ENCODE results near the gene RSPO4. TPM values are rescaled to one million over a fixed set of nuclear protein-coding genes. Genes with fewer than 3 reads are reported as not detected.

Gene RSPO4
- total and polyA plus RNA-seq, 2 of the 8 experiments (the other 6 are each of a cell fraction or from before 2014, with no cell fraction given), result 3.4 to 6.4 TPM

- Histone ChIP-seq H3K18ac (ENCODE audit: extremely low read depth, low read length) (no peak overlapping the region), H3K4ac (replicated peaks; ENCODE audit: insufficient read length, low read depth, low read length) (no peak overlapping the region), H2AK5ac (ENCODE audit: low read depth, low read length) (no peak overlapping the region), H3K4me3 (ENCODE audit: extremely low read depth in 1 of 4, insufficient read depth in 2 of 4, low read depth in 3 of 4, low read length in 4 of 4) (no peak overlapping the region), H3K23me2 (ENCODE audit: low read depth, low read length) (no peaks in the 10 kb centered on the region; the same call in 1 of the 2 replicates), H3K4me1 (replicated peaks in 1 of 4; ENCODE audit: control insufficient read depth in 3 of 4, insufficient read depth in 4 of 4, low read length in 3 of 4) (peaks cover 0 to 3% (median 1%) of the 10 kb centered on the region in 4 experiments; a peak in 2 of 7 replicates), H3K4me2 (ENCODE audit: insufficient read depth in 1 of 2, low read depth in 2 of 2, low read length in 2 of 2) (no peak overlapping the region), H3K9me3 (ENCODE audit: insufficient read depth in 2 of 2, low read depth in 1 of 2, low read length in 1 of 2) (no peaks in the 10 kb centered on the region), H3K14ac (ENCODE audit: insufficient read length) (no peak overlapping the region), H4K91ac (replicated peaks; ENCODE audit: insufficient read length, low read length) (no peak overlapping the region), H3K27ac (ENCODE audit: low read depth, low read length) (no peak overlapping the region), H3K79me1 (ENCODE audit: low read depth, low read length) (no peaks in the 10 kb centered on the region), H3K36me3 (ENCODE audit: control insufficient read depth in 2 of 4, insufficient read depth in 4 of 4, low read length in 3 of 4) (no peaks in the 10 kb centered on the region), H4K20me1 (replicated peaks in 1 of 2; ENCODE audit: control insufficient read depth in 1 of 2, insufficient read depth in 2 of 2, low read length in 2 of 2) (peaks cover 0 to 1% of the 10 kb centered on the region in 2 experiments), H2BK5ac (ENCODE audit: low read depth, low read length) (no peak overlapping the region), H4K5ac (ENCODE audit: insufficient read length, low read depth, low read length) (no peak overlapping the region), H2BK20ac (ENCODE audit: low read length) (no peak overlapping the region), H2BK15ac (ENCODE audit: low read length) (no peak overlapping the region), H3K9ac (replicated peaks in 1 of 4; ENCODE audit: extremely low read depth in 1 of 4, low read depth in 3 of 4, low read length in 3 of 4) (no peak overlapping the region), H3K27me3 (replicated peaks in 1 of 4; ENCODE audit: control insufficient read depth in 3 of 4, extremely low read depth in 1 of 4, insufficient read depth in 3 of 4, low read length in 3 of 4) (peaks cover 0 to 2% (median 1%) of the 10 kb centered on the region in 4 experiments; a peak in 5 of 7 replicates), H2BK12ac (ENCODE audit: low read depth, low read length) (no peak overlapping the region), H3K56ac (replicated peaks; ENCODE audit: insufficient read length, low read depth, low read length) (no peak overlapping the region), H2AFZ (ENCODE audit: low read length) (no peak overlapping the region), H4K8ac (ENCODE audit: extremely low read depth, insufficient read depth, low read length) (no peak overlapping the region; the same call in 1 of the 2 replicates), H2BK120ac (replicated peaks; ENCODE audit: low read depth, low read length) (no peak overlapping the region), H3K23ac (ENCODE audit: insufficient read length) (no peak overlapping the region), H3K79me2 (ENCODE audit: control insufficient read depth in 1 of 2, insufficient read depth in 2 of 2, low read length in 2 of 2) (no peaks in the 10 kb centered on the region)
- CTCF ChIA-PET (ENCODE audit: partially characterized antibody), result interaction anchor here (1.0 to 1.5 kb wide), 2 partner anchors 38 to 113 kb away, joined by 3 to 4 read pairs; no protein-coding TSS in a partner anchor
- DNase-seq (ENCODE audit: low read depth in 1 of 2, low spot score in 2 of 2) (no peak), FAIRE-seq (no peak)
- POLR2A ChIA-PET (ENCODE audit: partially characterized antibody), result no interaction called here
- WGBS, 2 experiments (ENCODE audit: extremely low coverage in 1 of 2, insufficient coverage in 1 of 2, insufficient read length in 1 of 2, insufficient replicate concordance in 2 of 2, low coverage in 1 of 2, low lambda C conversion rate in 2 of 2, missing lambda C conversion rate in 1 of 2), result 98% methylated on average over 8 of the region's 8 CpGs; no CpG with 5 or more reads in 1 of the 2 experiments
- no peak for TF ChIP-seq POU5F1 (IDR thresholded peaks at IDR 0.05; ENCODE audit: low read depth, low read length)
- TF ChIP-seq TAF1 (IDR thresholded peaks at IDR 0.05; ENCODE audit: low read depth, low read length), result no peak
- no peak for TF ChIP-seq E2F6 (IDR thresholded peaks at IDR 0.05)
- no peak for TF ChIP-seq ATF3 (IDR thresholded peaks at IDR 0.05; ENCODE audit: insufficient read depth, low read depth, low read length)
- no peak for TF ChIP-seq CHD2 (IDR thresholded peaks at IDR 0.05; ENCODE audit: low read length)
- TF ChIP-seq POLR2A (IDR thresholded peaks at IDR 0.05; ENCODE audit: control extremely low read depth in 1 of 2, low read depth in 2 of 2, low read length in 2 of 2), result no peak
- TF ChIP-seq HDAC2 (IDR thresholded peaks at IDR 0.05; ENCODE audit: borderline replicate concordance in 1 of 2, low read depth in 2 of 2, low read length in 2 of 2), result no peak
- TF ChIP-seq USF2 (IDR thresholded peaks at IDR 0.05; ENCODE audit: low read length), result no peak
- no peak for TF ChIP-seq SRF (IDR thresholded peaks at IDR 0.05; ENCODE audit: low read depth, low read length)
- TF ChIP-seq TCF12 (IDR thresholded peaks at IDR 0.05; ENCODE audit: low read depth, low read length), result no peak
- TF ChIP-seq KDM4A (IDR thresholded peaks at IDR 0.05; ENCODE audit: low read depth, low read length, severe bottlenecking), result no peak
Observed at GRCh38 chr20:995170-995569, 6.9 kb downstream of the RSPO4 start.

All from H1 (cell line).